Activated CD4-positive, alpha-beta T cell treated with anti-CD3 and anti-CD28 coated beads for 4 hours (primary cell): ENCODE data around the gene ZNF543.
A peak's percentile ranks its signal among the peaks of the same experiment; 100 is the strongest.
"Not testable (repeated sequence)": the region's sequence is repeated elsewhere in the genome, so short reads cannot be mapped to it uniquely, and the experiment has no call there.

Experiments used
- DNase-seq, 2 donors: peaks; one replicate each; pipeline ENCODE4 v3.0.0-alpha.2; 2020

ZNF543 gene

DNA sequence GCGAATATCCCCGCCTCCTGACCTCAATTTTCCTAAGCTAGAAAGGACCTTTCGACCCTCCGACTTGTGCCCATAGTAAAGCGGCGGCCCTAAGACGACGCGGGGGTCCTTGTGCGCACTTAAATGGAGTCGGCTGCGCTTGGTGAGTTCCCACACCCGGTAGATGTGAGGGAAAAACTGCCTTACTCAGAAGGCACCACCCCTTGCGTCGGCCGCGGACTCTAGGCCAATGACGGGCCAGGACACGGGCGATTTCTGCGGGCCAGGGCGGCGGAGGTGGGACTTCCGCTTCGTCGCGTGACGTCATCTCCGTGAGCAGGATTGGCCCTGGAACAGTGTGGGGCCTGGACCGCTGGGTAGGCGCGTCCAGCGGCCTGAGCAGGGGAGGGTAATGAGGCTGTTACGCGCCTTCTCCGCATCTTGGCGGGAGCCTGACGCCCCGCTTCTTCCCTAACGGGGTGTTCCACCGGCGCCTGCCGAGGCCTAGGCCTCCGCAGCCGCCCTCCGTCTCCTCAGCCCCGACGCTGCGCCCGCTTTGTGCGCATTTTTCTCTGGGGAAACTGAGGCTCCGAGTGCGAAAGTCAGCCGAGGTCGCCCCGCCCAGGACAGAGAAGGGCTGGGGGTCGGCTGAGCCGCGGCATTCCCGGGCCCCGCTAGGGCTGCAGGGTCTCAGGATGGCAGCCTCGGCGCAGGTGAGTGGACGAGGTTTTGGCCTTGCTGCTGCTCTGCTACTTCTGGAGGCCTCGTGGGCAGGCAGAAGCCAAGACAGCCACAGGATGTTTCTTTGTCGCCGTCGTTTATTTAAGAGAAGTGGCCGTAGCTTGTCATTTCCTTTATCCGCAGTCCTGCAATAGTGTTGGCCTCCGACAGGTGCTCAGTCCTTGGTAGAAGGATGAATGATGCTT, at the start of gene ZNF543:
TSS of gene ZNF543 (plus strand) at position 293 of the 905 bp plus-strand sequence. CDS start at position 675, 382 bp downstream.
- peak; percentile 89 to 93 for DNase-seq

DNA sequence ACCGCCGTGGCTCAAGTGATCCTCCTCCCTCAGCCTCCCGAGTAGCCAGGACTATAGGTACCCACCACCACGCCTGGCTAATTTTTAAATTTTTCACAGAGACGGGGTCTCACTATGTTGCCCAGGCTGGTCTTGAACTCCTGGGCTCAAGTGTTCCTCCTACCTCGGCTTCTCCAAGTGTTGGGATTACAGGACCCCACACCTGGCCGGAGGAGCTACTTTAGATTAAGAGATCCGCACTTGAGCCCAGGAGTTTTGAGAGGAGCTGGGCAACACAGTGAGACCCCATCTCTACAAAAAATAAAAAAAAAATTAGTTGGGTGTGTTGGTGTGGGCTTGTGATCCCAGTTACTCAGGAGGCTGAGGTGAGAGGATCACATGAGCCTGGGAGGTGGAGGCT, 49.0 kb upstream of the ZNF543 start:
- DNase-seq, result no peak

DNA sequence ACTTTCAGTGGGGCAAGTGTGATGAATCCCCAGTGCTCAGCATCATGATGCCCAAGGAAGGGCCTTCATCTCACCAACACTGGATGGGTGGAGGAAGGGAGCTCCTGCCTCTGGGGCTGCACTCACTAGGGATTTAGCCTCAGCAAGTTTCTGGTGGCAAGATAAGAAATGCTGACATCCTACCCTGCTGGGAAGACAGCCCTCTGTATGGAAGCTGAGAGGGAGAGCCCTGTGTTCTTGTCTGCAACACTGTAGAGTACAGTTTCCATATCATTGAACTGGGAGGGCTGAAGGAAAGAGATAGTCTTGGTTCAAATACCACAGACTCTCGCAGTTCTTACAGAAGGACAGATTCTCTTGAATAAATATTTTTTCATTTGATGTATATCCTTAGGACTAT, 47.3 kb upstream of the ZNF543 start:
- DNase-seq, result no peak

DNA sequence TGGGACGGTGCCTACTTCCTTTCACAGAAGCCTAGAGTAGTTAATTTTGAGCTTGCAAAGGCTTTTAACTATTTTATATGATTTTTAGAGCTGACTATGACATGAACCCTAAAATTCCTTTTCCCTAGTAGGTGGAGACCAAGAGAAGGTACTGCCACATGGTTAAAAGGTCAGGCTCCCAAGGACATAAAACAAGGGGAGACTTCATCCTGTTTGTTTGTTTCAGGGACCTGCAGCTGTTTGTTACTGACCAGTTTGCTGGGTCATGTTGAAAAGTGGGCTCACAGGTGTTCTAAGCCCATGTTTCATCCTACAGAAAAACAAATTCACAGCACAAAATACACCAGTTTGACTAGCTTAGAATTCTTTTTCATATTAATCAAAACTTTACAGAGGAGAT, 43.8 kb upstream of the ZNF543 start:
- no peak for DNase-seq

DNA sequence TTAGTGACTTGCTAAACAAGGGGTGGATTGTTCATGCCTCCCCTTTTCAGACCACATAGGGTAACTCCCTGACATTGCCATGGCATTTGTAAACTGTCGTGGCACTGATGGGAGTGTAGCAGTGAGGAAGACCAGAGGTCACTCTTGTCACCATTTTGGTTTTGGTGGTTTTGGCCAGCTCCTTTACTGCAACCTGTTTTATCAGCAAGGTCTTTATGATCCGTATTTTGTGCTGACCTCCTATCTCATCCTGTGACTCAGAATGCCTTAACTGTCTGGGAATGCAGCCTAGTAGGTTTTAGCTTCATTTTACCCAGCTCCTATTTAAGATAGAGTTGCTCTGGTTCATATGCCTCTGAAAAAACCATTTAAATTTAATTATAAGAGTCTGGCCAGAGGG, 41.8 kb upstream of the ZNF543 start:
- DNase-seq, result not testable (repeated sequence)

DNA sequence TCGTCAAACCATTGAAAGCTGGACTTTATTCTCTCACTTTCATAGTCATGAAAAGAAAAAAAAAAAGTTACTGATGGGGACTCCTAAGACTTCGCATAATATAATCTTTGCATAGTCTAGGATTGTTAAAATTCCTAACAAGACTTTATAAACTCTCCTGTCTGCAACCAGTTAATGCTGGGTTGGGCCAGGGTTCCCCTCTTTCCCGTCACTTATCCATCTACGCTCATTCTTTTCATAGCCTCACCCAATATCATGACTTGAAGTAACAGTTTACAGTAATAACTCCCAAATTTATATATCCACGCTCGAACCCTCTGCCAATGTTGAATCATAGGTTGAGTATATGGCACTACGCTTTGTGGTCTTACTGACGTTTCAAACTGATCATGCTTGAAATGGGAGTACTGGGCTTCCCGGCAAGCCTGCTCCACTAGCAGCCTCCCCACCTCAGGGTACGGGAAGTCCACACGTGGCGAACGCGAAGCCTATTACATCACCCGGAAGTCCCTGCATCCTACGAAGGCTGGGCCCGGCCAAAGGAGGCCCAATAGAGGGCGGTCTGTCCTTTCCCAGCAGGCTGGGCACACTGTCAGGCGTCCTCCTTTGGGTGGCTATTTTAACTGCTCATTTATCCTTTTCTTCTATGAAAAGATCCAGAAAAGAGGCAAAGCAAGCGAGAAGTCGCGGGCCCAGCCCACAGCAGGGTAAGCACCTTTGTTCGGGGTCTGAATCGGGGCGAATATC, 40.7 kb upstream of the ZNF543 start:
- peak; percentile 81 to 89 for DNase-seq

DNA sequence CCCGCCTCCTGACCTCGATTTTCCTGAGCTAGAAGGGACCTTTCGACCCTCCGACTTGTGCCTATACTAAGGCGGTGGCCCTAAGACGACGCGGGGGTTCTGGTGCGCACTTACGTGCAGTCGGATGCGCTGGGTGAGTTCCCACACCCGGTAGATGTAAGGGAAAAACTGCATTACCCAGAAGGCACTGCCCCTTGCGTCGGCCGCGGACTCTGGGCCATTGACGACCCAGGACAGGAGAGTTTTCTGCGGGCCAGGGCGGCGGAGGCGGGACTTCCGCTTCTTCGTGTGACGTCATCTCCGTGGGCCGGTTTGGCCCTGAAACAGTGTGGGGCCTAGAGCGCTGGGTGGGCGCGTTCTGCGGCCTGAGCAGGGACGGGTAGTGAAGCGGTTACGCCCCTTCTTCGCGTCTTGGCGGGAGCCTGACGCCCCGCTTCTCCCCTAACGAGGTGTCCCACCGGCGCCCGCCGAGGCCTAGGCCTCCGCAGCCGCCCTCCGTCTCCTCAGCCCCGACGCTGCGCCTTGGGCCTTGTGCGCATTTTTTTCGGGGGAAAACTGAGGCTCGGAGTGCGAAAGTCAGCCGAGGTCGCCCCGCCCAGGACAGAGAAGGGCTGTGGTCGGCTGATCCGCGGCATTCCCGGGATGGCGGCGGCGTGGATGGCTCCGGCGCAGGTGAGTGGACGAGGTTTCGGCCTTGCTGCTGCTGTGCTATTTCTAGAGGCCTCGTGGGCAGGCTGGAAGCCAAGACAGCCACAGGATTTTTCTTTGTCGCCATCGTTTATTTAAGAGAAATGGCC, 39.9 kb upstream of the ZNF543 start, which contains the start of gene ZNF460:
TSS of gene ZNF460 (plus strand) at position 321 of the 797 bp plus-strand sequence. CDS start at position 643, 322 bp downstream.
- DNase-seq, result peak; percentile 95 to 96

DNA sequence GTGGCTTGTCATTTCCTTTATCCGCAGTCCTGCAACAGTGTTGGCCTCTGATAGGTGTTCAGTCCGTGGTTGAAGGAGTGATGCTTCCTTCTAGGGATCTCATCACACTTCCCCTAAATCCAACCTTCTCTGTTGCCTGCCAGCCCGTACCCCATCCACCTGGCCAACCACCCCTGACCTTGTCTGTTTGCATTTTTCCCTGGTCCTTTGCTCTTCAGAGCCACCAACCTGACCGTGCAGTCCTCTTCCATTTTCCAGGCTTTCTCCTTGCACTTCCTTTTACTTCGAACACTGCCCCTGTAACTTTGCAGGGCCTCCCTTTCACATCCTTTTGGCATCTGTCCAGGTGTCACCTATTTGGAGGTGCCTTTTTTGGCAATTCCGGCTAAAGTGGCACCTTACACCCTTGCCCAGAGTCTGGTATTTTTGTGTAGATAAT, 39.3 kb upstream of the ZNF543 start:
- DNase-seq, result peak; percentile 12 to 17

DNA sequence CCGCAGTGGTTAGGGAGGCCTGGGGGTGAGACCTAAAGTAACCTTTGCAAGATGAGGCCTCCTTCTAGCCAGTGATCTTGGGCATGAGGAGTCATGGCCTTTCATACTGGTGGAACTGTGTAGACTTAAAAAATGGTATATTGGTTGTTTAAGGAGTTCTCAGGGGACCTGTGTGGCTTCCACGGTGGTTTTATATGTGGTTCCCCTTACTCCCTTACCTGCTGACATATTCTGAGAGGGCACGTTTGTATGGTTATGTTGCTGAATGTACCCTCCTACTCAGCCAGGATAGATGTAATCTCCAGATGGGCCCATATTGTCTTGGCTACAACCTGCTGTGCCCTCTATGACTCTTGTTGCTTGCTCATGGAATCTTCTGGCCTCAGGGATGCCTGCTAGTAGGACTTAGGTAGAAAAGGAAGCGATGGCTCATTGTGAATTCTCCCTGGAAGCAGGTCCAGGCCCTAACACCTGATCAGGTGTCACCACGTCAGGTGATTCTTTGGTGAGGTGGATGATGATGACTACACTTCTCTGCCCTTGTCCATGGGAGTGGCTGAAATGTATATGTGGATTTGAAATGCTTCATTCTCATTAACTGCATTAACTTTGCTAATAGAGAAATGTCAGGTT, 38.1 kb upstream of the ZNF543 start:
- DNase-seq, result no peak

DNA sequence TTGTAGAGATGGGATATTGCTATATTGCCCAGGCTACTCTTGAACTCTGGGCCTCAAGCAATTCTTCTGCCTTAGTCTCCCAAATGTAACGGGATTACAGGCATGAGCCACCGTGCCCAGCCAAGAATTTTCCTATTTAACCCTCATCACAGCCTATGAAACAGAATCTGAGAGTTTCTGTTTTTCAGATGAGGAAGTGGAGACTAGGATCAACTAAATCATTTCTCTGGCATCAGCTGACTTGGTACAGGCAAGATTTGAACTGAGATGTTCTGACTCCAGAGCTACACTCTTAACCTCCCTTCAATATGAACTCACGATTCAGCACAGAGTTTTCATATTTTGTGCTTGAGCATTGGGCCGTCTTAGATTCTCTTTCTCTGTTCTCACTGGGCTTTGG, 31.9 kb upstream of the ZNF543 start:
- no peak for DNase-seq

DNA sequence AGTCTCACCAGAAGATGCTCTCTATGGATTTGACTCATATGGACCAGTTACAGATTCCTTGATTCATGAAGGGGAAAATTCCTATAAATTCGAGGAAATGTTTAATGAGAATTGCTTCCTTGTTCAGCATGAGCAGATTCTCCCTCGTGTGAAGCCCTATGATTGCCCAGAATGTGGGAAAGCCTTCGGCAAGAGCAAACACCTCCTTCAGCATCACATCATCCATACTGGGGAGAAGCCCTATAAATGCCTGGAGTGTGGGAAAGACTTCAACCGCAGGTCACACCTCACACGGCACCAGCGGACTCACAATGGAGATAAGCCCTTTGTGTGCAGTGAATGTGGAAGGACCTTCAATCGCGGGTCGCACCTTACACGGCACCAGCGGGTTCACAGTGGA, 29.3 kb upstream of the ZNF543 start:
- no peak for DNase-seq

DNA sequence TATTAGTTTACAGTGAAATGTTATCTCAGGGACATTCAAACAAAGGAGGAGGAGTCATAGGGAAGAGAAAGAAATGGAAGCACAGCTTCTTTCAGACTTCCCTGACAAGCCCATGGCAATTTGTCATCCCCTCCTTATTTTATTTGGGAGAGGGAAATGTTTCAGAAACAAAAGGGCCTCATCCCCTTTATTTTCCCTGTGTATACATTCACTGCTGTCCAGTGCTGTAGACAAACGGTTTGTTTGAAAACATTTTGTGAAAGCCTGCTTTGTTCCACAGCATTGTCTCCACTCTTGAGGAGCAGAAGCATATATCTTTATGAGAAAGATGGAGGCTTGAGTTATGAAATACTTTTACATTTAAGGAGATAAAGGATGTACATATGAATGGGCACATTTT, 27.7 kb upstream of the ZNF543 start:
- DNase-seq, result no peak

DNA sequence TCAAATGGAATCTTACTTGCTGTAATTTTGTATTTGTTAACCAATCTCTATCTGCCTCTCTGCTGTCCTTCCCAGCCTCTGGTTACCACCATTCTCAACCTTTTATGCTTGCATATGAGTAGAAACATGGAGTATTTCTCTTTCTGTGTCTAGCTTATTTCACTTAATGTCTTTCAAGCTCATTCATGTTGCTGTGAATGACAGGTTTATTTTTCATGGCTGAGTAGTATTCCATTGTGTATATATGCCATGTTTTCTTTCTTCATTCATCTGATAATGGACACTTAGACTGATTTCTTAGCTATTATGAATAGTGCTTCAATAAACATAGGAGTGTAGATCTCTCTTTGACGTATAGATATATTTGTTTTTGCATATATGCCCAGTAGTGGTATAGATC, 26.6 kb upstream of the ZNF543 start:
- no peak for DNase-seq

DNA sequence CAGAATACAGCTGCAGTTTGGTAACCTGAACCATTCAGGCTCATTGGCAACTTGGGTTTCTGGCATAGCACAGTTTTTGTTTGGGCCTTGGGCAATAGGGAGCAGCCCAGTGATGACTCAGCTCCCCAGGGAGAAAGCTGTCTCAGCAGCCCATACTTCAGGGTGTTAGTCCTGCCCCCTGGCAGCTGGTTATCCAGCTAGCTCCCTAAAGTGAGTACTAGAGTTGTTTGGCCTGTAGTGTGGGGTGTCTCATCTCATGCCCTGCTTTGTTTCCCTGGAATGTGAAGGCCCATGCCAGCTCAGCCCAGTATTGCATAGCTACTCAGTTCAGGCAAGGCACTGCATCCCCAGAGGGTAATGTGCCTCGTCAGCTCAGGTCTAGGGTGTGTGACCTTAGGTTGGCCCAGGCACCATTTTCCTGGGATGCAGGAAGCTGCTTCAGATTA, 18.2 kb upstream of the ZNF543 start:
- DNase-seq, result no peak

DNA sequence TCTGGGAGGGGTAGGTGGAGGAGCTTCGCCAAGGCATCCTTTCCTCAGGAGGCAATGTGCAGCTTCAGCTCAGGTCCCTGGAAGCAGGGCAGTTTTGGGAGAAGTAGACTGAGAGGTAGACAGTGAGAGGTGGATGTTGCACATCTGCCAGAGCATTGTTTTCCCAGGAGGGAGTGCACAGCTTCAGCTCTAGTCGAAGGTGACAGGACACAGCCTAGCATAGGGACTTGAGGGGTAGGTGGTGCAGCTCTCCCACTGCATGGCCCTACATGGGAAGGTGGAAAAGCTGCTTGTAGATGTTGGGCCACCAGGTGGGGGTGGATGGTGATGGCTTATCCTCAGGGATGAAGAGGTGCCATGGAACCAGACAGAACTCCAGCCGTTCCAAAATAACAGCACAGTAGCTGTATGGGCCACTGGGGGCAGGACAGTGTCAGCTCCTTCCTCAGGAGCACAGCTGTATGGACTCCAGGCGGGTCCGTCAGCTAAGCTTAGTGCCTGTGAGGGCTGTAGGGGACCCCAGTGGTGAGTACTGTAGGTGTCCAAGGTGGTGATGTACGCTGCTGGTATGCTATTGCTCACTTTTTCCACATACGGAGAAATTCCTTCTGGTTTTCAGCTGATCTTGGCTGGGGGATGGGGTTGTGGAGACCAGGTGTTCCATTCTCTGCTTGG, 17.4 kb upstream of the ZNF543 start:
- DNase-seq, result no peak

DNA sequence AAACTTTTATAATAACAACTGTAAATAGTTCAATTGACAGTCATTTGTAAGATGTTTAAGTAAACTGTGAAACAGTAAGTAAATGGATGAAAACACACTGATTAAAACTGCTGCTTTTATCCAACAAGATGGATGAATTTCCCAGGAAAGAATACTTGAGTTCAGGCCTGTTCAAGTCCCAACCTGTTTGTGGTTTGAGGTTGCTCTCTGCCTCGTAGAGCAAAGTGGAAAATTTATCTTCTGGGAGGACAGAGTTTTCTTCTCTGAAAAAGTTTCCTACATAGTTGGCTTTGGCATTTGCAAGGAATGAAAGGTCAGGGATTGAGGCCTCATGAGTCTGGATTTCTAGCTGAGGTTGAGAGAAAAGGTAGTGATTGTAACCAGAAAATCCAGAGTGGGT, 15.2 kb upstream of the ZNF543 start:
- DNase-seq, result no peak

DNA sequence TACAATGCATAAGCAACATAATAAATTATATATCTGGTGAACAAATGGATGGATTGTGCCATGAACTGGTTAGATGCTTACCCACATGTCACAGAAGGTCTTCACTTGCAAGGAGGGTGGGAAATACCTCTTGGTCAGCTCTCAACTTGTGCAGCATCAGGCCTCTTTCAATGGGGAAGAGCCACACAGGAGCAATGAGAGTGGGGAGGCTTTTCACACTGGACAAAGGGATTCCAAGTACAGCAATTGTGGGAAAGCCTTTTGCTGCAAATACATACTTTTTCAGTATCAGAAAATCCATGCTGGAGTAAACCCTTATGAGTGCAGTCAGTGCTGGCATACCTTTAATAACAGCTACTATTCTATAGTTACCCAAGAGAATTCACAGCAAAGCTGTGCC, 11.8 kb upstream of the ZNF543 start:
- no peak for DNase-seq

DNA sequence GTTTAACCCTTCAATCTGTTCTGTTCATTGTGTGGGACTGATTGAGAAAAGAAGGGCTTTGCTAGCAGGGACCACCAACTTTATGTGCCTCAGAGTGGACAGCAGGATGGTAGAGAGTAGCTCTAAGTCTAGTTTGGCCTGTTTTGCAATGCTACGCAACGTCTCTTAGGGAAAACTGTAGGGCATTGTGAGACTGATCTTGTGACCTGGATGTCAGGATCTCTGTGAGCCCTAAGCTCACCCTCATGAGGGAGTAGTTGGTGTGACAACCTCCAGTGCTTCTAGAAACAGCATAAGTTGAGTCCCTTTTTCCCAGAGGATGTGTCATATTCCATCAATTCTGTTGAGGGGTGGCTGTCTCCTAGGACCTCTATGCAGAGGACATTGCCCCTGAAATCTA, 9.5 kb upstream of the ZNF543 start:
- no peak for DNase-seq

DNA sequence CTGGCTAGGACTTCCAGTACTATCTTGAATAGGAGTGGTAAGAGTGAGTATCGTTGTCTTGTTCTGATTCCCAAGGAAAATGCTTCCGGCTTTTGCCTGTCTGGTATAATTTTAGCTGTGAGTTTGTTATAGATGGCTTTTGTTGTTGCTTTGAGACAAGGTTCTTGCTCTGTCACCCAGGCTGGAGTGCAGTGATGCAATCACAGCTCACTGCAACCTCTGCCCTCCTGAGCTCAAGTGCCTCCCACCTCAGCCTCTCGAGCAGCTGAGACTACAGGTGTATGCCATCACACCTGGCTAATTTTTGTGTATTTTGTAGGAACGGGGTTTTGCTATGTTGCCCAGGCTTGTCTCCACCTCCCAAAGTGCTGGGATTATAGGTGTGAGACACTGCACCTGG, 6.1 kb upstream of the ZNF543 start:
- DNase-seq, result no peak

DNA sequence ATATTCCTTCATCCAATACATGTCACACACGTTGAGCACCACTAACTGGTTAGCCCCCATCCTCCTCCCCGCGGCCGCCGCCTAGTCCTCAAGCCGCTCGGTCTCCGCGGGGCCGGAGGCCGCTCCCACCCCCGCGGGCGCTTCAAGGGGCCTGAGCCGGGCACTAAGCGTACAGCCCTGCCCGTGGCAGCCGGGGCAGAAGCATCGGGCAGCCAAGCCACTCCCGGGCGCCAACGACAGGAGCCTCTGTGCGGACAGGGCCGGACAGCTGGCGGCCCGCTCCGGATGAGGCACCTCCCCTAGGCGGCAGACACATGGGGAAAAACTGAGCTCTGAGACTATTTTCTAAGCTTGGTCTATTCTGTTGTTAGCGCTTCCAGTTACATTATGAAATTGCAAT, 2.8 kb upstream of the ZNF543 start:
- no peak for DNase-seq

DNA sequence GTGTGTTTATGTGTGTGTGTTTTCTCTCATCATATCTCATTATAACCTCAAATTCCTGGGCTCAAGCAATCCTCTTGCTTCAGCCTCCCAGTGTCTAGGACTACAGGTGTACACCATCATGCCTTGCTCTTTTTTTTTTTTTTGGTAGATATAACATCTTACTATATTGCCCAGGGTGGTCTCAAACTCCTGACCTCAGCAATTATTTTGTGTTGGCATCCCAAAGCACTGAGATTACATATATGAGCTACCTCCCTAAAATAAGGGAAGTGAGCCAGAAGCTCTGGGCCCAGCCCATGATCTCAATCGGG, 448 bp upstream of the ZNF543 start:
- DNase-seq, result no peak

DNA sequence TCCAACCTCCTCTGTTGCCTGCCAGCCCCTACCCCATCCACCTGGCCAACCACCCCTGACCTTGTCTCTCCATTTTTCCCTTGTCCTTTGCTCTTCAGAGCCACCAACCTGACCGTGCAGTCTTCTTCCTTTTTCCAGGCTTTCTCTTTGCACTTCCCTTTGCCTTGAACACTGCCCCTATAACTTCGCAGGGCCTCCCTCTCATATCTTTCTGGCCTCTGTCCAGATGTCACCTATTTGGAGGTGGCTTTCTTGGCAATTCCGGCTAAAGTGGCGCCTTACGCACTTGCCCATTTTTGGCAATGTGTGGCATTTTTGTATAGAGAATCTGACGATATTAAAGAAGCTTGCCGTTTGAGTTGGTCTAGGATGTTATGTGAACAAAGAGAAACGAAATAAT, 844 bp downstream of the ZNF543 start:
- DNase-seq, result no peak
